DMS153 treated with DMSO at 0.1 percent for 48 hours (cell line): Measurements from ENCODE around the gene TBX4.
"Not testable (repeated sequence)": the region's sequence is repeated elsewhere in the genome, so short reads cannot be mapped to it uniquely, and the experiment has no call there.

Experiments
- DNase-seq: peaks from one replicate; lab custom pipeline; 2025; ENCODE audit not compliant: unreplicated experiment; lab: John Stamatoyannopoulos, UW

Gene TBX4

DNA sequence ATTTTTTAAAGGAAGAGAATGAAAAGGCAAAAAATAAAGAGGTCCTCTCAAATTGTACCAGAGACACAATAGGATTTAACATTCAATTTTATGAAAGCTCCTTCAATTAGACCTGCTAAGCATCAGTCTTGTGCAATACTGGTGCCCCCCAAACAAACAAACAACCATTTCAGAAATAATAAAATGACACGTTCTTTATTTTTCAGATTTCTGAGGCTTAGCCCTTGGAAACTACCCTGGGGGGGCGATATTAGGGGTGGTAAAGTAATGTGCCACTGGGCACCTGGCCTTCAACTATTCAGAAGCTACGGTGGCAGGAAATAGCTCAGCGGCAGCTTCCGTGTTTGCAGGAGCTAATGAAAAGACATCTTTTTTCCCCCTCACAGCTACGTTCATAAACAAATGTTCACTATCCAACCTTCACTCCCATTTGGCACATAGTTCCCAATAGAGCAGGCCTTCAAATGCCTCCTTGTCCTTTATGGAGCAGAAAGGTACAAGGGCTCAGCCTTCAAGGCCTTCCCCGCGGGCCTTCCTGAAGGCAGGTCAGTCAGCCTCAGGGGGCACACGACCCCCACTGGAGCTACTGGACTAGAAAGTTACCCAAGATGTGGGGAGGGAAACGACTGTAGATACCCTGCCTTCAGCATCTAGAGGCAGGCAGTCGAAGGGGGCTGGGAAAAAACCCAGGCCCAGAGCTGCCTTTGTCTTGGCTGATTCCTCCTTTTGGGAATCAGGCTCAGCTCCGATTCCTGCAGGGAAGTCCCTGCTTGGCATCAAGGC is 44.1 kb downstream of the TBX4 start:
- no peak for DNase-seq

- DNase-seq, result no peak
These were observed 44.9 kb downstream of the TBX4 start for GRCh38 chr17:61496957-61497653.

DNA sequence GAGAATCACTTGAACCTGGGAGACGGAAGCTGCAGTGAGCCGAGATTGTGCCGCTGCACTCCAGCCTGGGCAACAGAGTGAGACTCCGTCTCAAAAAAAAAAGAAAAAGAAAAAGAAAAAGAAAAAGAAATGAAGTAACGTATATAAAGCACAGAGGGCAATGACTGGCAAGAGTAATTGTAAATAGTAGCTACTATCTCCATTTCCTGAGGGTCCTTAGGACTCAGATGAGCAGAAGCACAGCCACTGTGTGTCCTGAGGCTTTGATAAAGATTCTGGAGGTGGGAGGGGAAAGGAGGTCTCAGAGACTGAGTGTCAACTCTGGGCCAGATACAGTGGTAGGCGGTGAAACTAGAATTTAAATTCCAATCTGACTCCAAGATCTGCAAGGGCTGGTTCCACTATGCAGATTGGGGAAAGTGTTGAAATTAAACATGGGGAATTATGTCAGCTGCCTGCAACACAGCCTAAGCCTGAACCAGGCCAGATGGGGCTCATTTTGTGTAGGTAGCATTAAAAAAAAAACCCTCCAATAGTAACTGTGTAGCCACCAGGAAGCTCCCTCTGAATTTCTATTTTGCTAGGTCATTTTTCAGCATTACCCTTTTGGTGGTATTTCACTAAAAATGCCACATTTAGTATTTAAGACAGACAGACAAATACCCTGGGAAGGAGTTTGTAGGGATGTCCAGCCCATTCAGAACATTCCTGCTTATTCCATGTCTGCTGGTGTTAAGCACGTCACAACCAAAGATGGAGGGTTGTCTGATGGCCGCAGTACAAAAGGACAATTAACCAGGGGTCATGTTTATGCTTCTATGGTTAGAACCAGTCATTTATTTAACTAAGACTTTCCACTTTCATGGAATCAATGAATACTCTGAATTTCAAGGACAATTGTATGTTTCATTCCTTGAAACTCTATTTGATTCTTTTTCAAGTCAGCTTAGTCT is 46.1 kb downstream of the TBX4 start:
- no peak for DNase-seq

DNA sequence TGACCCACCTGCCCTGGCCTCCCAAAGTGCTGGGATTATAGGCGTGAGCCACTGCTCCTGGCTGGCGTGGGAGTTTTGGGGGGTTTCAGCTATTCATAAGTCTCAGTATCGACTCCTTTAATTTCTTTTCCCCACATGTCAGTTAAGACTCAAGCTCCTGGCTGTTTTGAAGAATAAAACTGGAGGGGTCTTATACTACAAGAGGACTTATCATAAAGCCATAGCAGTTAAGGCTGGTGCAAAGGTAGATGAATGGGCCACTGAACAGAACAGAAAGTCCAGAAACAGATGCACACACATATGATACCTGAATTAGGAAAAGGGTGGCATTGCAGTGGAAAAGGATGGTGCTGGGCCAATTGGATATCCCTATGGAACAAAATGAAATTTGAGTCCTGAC is 47.4 kb downstream of the TBX4 start:
- DNase-seq, result no peak

GRCh38 chr17:61500287-61500686 is 48.1 kb downstream of the TBX4 start:
- no peak for DNase-seq

DNA sequence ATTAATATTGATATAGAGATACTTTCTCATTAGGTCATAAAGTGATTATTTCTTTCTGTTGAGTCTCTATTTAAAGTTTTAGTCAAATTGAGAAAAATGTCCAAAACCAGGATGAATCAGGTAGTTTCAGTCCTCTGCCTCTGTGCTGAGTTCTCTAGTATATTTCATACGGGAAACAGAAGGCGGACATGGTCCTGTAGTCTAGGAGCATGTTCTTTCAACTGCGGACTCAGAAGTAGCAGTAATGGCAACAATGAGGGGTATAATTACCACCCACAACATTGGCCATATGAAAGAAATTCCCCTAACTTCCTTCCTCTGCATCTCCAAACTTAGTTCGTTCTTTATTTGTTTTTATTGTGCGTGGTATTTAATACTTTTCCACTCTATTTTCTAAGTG is 50.1 kb downstream of the TBX4 start:
- DNase-seq, result no peak

DNA sequence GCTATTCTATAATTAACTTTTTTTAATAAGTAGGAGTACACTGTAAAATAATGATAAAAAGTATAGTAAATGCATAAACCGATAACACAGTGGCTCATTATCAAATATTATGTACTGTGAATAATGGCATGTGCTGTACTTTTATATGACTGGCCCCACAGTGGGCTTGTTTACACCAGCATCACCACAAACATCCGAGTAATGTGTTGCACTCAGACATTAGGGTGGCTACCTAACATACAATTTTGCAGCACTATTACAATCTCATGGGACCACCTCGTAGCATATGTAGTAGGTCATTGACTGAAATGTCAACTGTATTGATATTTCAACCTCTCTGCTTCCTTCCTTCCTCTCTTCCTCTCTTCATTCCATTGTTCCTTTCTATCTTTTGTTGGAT is 51.7 kb downstream of the TBX4 start:
- no peak for DNase-seq

GRCh38 chr17:61504697-61505096 is 52.5 kb downstream of the TBX4 start:
- DNase-seq, result no peak

GRCh38 chr17:61505846-61506627 is 53.8 kb downstream of the TBX4 start:
- DNase-seq, result no peak

GRCh38 chr17:61507383-61508066 is 55.3 kb downstream of the TBX4 start:
- DNase-seq, result no peak

GRCh38 chr17:61508912-61509311 is 56.7 kb downstream of the TBX4 start:
- DNase-seq, result no peak

DNA sequence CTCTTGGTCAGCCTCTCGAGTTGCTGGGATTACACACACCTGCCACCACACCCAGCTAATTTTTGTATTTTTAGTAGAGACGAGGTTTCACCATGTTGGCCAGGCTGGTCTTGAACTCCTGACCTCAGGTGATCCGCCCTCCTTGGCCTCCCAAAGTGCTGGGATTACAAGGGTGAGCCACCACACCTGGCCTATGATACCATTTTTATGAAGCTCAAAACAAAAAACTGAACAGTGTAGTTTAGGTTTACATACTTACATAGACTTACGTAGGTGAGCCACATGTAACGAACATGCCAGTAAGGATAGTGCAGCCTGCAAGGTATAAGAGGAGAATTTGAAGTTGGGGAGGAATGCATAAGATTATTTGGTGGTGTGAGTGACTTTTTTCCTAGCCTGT is 57.2 kb downstream of the TBX4 start:
- not testable (repeated sequence) for DNase-seq

GRCh38 chr17:61510237-61510636 is 58.0 kb downstream of the TBX4 start:
- no peak for DNase-seq

DNA sequence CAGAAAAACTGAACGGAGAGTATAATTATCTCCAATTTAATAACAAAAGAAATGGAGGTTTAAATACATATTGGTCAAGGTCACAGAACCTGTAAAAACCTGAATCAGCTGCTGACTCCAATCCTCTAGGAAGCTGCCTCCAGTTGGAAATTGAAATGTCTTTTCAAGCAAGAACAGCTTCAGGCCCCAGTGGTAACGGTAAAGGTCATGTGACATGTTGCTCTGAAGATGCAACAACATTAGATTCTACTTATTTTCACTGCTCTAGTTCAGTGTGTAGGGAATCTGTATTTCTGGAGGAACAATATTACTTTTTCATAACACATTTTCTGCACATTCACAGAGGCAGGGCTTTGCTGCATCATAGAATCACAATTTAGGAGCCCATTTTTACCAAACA is 58.8 kb downstream of the TBX4 start:
- DNase-seq, result no peak

DNA sequence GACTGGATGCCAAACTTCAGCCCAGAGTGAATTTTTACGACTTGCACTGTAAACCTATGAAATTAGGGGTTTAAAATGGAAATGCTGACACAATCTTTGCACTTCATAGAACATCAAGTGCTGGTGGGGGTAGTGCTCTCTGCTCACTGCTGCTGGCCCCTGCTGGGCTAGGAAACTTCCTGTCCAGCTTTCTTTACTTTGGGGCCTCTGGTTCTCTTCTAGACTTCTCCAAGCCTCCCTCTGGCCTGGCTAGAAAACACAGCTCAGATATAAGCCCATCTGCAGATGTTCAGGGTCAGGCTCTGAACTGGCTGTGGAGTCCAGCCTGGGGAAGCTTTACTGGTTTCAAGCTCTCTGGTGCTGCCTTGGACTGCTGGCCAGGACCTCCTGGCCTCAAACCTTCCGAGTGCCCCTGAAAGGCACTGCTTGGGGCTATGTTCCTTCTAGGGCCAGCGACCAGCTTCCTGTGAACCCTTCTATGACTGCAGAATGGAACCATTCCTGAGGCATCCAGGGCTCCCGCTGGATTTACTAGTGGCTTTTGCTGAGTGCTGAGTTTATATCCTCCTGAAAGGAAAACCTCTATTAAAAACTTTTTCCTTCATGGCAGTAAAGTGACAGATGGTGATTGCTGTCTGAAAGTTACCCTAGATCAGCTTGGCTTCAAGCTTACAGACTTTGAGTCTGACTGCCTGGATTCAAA is 59.4 kb downstream of the TBX4 start:
- no peak for DNase-seq

GRCh38 chr17:61514491-61514890 is 62.3 kb downstream of the TBX4 start:
- no peak for DNase-seq

DNA sequence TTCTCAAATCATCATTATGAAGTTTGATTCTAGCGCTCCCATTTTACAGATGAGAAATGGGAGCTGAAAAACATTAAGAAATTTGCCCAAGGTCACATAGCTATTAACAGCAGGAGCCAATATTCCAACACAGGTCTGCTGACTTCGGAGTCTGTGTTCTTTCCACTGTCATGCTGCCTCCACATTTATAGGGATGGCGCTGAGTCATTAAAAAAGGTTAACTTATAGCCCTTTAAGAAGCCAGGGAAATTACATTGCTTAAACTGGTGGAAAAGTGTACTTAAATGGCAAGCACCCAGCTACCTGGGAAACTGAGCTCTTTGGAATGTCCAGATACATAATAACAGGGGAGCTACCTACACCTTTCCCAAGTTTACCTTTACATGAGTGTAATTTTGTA is 65.0 kb downstream of the TBX4 start:
- DNase-seq, result no peak

DNA sequence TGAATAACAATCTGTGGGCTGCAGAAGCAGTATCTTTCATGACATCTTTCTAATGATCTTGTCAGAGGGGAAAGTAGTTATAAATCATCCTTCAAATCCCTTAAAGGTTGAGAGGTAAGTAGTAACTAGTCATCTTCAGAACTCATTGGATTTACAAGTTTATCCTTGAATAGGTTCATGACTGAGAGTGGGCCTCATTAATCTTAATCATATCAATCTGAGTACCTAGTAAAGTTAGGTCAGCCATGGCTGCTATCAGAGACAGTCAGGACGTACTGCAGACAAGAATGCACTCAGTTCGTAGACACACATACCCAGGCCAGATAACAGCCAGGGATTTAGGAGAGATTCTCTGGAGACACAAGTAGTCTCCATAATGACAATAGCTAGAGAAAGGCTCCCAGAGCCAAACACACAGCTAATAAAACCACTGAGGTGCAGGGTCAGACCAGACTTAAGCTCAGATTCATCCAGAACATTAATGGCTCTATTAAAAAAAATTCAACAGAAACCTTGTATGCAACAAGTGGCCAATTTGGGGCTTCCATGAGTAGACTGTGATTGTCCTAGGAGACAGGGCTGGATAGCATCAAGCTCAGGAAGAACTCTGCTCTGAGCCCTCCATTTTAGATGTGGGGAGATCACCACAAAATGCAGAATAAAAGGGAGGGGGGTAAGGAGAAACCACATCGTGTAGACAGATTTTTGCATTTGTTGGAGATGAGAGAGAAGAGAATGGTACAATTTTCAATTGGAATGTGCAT is 65.8 kb downstream of the TBX4 start:
- no peak for DNase-seq

- no peak for DNase-seq
These were observed 66.9 kb downstream of the TBX4 start for GRCh38 chr17:61519139-61519538.
